ENCODE results near the gene TLR1.

The TLR1 gene

DNA sequence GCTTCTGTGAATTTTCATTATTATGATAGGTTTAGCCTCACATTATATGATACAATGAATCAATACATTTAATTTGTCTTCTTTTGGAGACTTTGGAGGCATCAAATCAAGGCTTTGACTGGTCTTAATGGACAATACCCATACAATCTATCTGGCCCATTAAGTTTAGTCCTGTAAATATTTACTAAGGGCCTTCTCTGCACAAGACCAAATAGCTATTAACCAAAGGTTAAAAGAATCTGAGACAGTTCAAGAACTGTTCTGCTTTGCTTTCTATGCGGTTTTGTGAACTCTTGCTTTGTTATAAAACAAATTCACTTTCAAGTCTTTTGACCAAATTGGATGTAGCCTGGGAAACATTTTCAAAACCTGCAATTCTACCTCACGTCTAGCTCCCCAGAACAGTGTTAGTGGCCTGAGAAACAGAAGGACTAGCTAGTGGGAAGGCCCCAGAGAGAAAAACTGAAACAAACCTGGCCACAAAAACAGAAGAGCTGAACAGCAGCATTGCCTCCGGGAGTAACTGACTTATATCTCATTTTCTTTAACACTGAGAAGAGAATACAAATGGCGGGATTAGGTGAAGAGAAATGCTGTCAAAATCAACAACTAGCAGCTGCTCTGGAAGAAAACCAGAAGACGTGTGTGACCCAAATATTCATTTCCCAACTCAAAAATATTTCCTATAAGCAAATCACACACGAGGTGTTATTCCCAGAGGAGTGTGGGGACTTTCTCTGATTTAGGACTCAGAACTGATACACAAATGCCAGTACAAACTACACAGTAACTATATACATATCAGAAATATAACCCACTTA is 548 bp downstream of the TLR1 start:
- no peak for TF ChIP-seq MYC (IDR thresholded peaks at IDR 0.05; ENCODE audit: low read depth, low read length)
- peak overlapping the region; percentile 26 for H3K4me3 ChIP-seq (ENCODE audit: low read depth, low read length)
- peak; percentile 20 for DNase-seq (ENCODE audit: low read depth)

- peak; percentile 37 for DNase-seq (ENCODE audit: low read depth)
- TF ChIP-seq POLR2A (IDR thresholded peaks at IDR 0.05; ENCODE audit: extremely low read depth, insufficient read length) = no peak
- no peak for TF ChIP-seq CTCF (IDR thresholded peaks at IDR 0.05; ENCODE audit: low read depth, low read length)
- TF ChIP-seq MAX (IDR thresholded peaks at IDR 0.05; ENCODE audit: low read depth, low read length) = no peak
- no peak overlapping the region for H3K4me3 ChIP-seq (ENCODE audit: low read depth, low read length)
Observed at GRCh38 chr4:38802561-38803355, 1.8 kb downstream of the TLR1 start.

DNA sequence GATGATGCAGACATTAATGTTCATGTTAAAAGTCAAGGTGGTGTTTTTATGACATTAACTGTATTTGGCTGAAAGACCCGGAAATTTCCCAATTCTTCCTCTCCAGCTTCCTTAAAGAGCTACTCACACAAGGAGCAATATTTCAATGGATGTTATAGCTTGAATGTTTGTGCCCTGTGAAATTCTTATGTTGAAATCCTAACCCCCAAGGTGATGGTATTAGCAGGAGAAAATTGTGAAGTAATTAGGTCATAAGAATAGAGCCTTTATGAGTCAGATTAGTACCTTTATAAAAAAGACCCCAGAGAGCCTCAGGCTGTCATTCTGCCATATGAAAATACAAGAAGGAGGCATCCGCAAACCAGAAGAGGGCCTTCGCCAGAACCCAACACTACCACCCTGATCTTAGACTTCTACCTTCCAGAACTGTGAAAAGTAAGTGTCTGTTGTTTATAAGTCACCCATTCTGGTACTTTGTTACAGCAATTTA is 3.6 kb downstream of the TLR1 start:
- TF ChIP-seq CTCF (IDR thresholded peaks at IDR 0.05; ENCODE audit: low read depth, low read length) (no peak), MAX (IDR thresholded peaks at IDR 0.05; ENCODE audit: low read depth, low read length) (no peak), MYC (IDR thresholded peaks at IDR 0.05; ENCODE audit: low read depth, low read length) (no peak), POLR2A (IDR thresholded peaks at IDR 0.05; ENCODE audit: extremely low read depth, insufficient read length) (no peak)
- DNase-seq (ENCODE audit: low read depth) = no peak

GRCh38 chr4:38800366-38800765 is 4.2 kb downstream of the TLR1 start:
- H3K4me3 ChIP-seq (ENCODE audit: low read depth, low read length) = no peak overlapping the region
- TF ChIP-seq MAX (IDR thresholded peaks at IDR 0.05; ENCODE audit: low read depth, low read length) (no peak), POLR2A (IDR thresholded peaks at IDR 0.05; ENCODE audit: extremely low read depth, insufficient read length) (no peak), MYC (IDR thresholded peaks at IDR 0.05; ENCODE audit: low read depth, low read length) (no peak), CTCF (IDR thresholded peaks at IDR 0.05; ENCODE audit: low read depth, low read length) (no peak)
- DNase-seq (ENCODE audit: low read depth) = no peak

More for the DNA sequence above, 3.6 kb downstream of the TLR1 start:
- H3K4me3 ChIP-seq (ENCODE audit: low read depth, low read length) = no peak overlapping the region

GRCh38 chr4:38795087-38795486 is 9.5 kb downstream of the TLR1 start:
- TF ChIP-seq POLR2A (IDR thresholded peaks at IDR 0.05; ENCODE audit: extremely low read depth, insufficient read length) (no peak), MAX (IDR thresholded peaks at IDR 0.05; ENCODE audit: low read depth, low read length) (no peak), MYC (IDR thresholded peaks at IDR 0.05; ENCODE audit: low read depth, low read length) (no peak), CTCF (IDR thresholded peaks at IDR 0.05; ENCODE audit: low read depth, low read length) (no peak)

DNA sequence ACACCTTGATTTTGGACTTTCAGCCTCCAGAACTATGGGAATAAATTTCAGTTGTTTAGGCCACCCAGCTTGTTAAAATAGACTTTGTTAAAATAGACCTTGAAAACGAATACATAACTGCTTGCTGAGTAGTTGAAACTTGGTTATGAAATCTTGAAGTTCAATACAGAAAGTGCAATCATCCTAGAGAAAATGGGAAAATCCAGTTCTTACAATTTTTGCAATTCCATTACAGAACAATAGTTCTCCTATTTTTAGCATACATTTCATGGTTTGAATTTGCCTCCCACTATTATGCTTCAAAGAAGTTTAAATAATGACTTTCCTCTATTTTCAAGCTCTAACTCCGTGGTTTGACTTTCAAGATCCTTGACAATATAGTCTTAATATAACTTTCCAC is 10.5 kb downstream of the TLR1 start:
- DNase-seq (ENCODE audit: low read depth) = no peak
- TF ChIP-seq POLR2A (IDR thresholded peaks at IDR 0.05; ENCODE audit: extremely low read depth, insufficient read length) (no peak), CTCF (IDR thresholded peaks at IDR 0.05; ENCODE audit: low read depth, low read length) (no peak), MAX (IDR thresholded peaks at IDR 0.05; ENCODE audit: low read depth, low read length) (no peak), MYC (IDR thresholded peaks at IDR 0.05; ENCODE audit: low read depth, low read length) (no peak)

More at GRCh38 chr4:38795087-38795486, 9.5 kb downstream of the TLR1 start:
- H3K4me3 ChIP-seq (ENCODE audit: low read depth, low read length) = no peak overlapping the region
- no peak for DNase-seq (ENCODE audit: low read depth)

More for the DNA sequence above, 10.5 kb downstream of the TLR1 start:
- H3K4me3 ChIP-seq (ENCODE audit: low read depth, low read length) = no peak overlapping the region

Data from NB4 (cell line).